ENCODE data around the gene SPACA4. TPM values are rescaled to one million over a fixed set of nuclear protein-coding genes. Genes with fewer than 3 reads are reported as not detected.

SPACA4 gene
- total and polyA plus RNA-seq, 2 of the 4 experiments (the other 2 are of a cell fraction), result not detected

DNA sequence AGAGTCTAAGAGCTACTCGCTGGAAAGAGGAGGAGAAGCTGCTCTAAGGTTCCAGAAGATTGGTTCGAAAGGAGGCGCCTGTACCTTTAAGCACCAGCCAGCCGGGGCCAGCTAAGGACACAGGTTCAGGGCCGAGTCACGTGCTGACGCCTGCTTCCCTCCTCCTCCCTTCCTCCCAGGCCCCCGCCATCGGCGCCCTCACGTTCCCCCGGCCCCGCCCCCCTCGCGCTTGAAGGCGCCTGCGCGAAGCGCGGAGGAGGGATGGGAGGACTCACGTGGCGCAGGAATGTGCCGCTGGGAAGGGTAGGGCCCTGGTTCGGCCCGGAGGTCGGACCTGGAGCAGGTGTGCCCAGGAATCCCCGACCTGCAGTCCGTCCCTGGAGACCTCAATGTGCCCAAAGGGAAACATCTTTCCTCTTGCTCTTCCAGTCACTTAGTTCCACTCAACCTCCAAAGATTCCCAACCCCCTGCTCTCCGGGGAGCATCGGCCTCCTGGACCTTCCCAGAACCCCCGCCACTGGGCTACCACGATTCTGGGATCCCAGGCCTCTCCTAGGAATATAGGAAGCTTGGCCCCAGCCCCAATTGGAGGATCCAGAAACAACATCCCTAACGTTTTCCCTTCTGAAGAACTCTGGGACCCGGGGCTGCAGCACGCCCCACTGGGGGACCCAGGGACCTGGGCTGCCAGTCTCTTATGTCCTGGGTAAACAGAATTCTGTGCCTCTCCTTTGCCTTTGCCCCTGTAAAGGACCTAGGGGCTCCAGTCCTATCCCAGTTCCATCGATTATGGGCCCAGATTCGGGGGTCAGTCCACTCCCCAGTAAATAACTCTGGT is 28.1 kb downstream of the SPACA4 start:
- peak overlapping the region; percentile 67 for H3K4me2 ChIP-seq (ENCODE audit: low read depth, low read length)
- peak overlapping the region; percentile 92 to 99 for H4K8ac ChIP-seq (ENCODE audit: low read depth in 2 of 2, low read length in 2 of 2)
- H2AK9ac ChIP-seq (replicated peaks; ENCODE audit: low read depth, low read length, poor library complexity), result peak overlapping the region; percentile 94
- CTCF ChIA-PET, result no interaction called here
- peak overlapping the region; percentile 61 for H3K23ac ChIP-seq (ENCODE audit: low read depth, low read length)
- peak overlapping the region; percentile 91 for H2BK5ac ChIP-seq (ENCODE audit: low read depth, low read length, poor library complexity, severe bottlenecking)
- peaks cover 4% of the 10 kb centered on the region; the same call in 1 of the 2 replicates for H4K20me1 ChIP-seq (ENCODE audit: insufficient read depth, low read length)
- H4K5ac ChIP-seq (ENCODE audit: low read depth, low read length), result peak overlapping the region; percentile 95
- peak overlapping the region; percentile 97 for H2BK120ac ChIP-seq (ENCODE audit: low read depth, low read length)
- no TSS peak for BruUV-seq (replicated peaks)
- H2BK15ac ChIP-seq (ENCODE audit: low read depth, low read length), result peak overlapping the region; percentile 96
- peak overlapping the region; percentile 92 for H3K18ac ChIP-seq (ENCODE audit: low read depth, low read length)
- POLR2A ChIA-PET (ENCODE audit: unreplicated experiment), result interaction anchor here (0.7 kb wide), 1 partner anchor 14 kb away, joined by 3 read pairs; no protein-coding TSS in a partner anchor
- intact Hi-C loops (cut with micrococcal nuclease), result no loop called here
- peak overlapping the region; percentile 95 for H4K91ac ChIP-seq (ENCODE audit: insufficient read depth, low read depth, low read length)
- H3K9me3 ChIP-seq (ENCODE audit: control insufficient read depth, insufficient read depth, low read length), result no peaks in the 10 kb centered on the region
- H3K27me3 ChIP-seq (ENCODE audit: control insufficient read depth, insufficient read depth, low read length), result no peaks in the 10 kb centered on the region
- peak overlapping the region; percentile 91 for H2AFZ ChIP-seq (replicated peaks; ENCODE audit: low read length, poor library complexity)
- peaks cover 0 to 18% of the 10 kb centered on the region in 2 experiments; a peak in 3 of 4 replicates for H3K79me1 ChIP-seq (ENCODE audit: low read depth in 1 of 2, low read length in 2 of 2)
- in situ Hi-C loops (cut with MboI; ENCODE audit: low sequenced_read_pairs), result no loop called here
- DNase-seq (peak; percentile 92), ATAC-seq (ENCODE audit: low read depth) (peak; percentile 40)
- H2BK20ac ChIP-seq (ENCODE audit: low read depth, low read length), result peak overlapping the region; percentile 99
- peak overlapping the region; percentile 15; the same call in 1 of the 2 replicates for H3K4me3 ChIP-seq (ENCODE audit: insufficient read depth, low read depth, low read length)
- no peaks in the 10 kb centered on the region; the same call in 1 of the 2 replicates for H3K36me3 ChIP-seq (ENCODE audit: control insufficient read depth, insufficient read depth, low read length)
- peak overlapping the region; percentile 83 for H3K27ac ChIP-seq (ENCODE audit: insufficient read depth, low read length)
- peak overlapping the region; percentile 95 for H3K14ac ChIP-seq (replicated peaks; ENCODE audit: low read depth, low read length)
- peak overlapping the region; percentile 98 for H2AK5ac ChIP-seq (ENCODE audit: low read depth, low read length)
- peak overlapping the region; percentile 71 for H3K9ac ChIP-seq (ENCODE audit: low read depth, low read length)
- no peak for TF ChIP-seq MAFK (IDR thresholded peaks at IDR 0.05; ENCODE audit: low read depth, low read length)
- peak; percentile 99 for TF ChIP-seq MAZ (IDR thresholded peaks at IDR 0.05; ENCODE audit: borderline replicate concordance, low read depth, low read length)
- TF ChIP-seq NFE2L2 (IDR thresholded peaks at IDR 0.05; ENCODE audit: low read depth, low read length), result 0 out of 2 replicates have a peak, but pooled peaks have one; percentile 13
- peak; percentile 98 for TF ChIP-seq BHLHE40 (IDR thresholded peaks at IDR 0.05; ENCODE audit: low read depth, low read length)
- no peak for TF ChIP-seq POLR2A (IDR thresholded peaks at IDR 0.05; ENCODE audit: low read depth, low read length)
- TF ChIP-seq, protein P1, sequence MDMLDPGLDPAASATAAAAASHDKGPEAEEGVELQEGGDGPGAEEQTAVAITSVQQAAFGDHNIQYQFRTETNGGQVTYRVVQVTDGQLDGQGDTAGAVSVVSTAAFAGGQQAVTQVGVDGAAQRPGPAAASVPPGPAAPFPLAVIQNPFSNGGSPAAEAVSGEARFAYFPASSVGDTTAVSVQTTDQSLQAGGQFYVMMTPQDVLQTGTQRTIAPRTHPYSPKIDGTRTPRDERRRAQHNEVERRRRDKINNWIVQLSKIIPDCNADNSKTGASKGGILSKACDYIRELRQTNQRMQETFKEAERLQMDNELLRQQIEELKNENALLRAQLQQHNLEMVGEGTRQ (IDR thresholded peaks at IDR 0.05; ENCODE audit: low read depth, low read length), result peak; percentile 94
- TF ChIP-seq, protein P2, sequence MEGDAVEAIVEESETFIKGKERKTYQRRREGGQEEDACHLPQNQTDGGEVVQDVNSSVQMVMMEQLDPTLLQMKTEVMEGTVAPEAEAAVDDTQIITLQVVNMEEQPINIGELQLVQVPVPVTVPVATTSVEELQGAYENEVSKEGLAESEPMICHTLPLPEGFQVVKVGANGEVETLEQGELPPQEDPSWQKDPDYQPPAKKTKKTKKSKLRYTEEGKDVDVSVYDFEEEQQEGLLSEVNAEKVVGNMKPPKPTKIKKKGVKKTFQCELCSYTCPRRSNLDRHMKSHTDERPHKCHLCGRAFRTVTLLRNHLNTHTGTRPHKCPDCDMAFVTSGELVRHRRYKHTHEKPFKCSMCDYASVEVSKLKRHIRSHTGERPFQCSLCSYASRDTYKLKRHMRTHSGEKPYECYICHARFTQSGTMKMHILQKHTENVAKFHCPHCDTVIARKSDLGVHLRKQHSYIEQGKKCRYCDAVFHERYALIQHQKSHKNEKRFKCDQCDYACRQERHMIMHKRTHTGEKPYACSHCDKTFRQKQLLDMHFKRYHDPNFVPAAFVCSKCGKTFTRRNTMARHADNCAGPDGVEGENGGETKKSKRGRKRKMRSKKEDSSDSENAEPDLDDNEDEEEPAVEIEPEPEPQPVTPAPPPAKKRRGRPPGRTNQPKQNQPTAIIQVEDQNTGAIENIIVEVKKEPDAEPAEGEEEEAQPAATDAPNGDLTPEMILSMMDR (conservative IDR thresholded peaks at IDR 0.05; ENCODE audit: low read depth, low read length), result no peak
- TF ChIP-seq CEBPB (IDR thresholded peaks at IDR 0.05; ENCODE audit: low read depth, low read length), result no peak
- H3K9me1 ChIP-seq (ENCODE audit: insufficient read depth, low read length), result peaks cover 28% of the 10 kb centered on the region
- H3K4me1 ChIP-seq (ENCODE audit: control insufficient read depth, insufficient read depth, low read length), result peaks cover 43% of the 10 kb centered on the region
- H3K4ac ChIP-seq (ENCODE audit: low read depth, low read length), result peak overlapping the region; percentile 96
- H3K56ac ChIP-seq (ENCODE audit: extremely low read depth, insufficient read depth, low read length), result peak overlapping the region; percentile 63
- 28% methylated on average over 2 of the region's 37 CpGs; no CpG with 5 or more reads in 1 of the 2 experiments for WGBS, 2 experiments (ENCODE audit: extremely low coverage in 2 of 2, insufficient read length in 1 of 2)
- dilution Hi-C loops (cut with HindIII; ENCODE audit: low sequenced_read_pairs, unreplicated experiment), result no loop called here
